ENCODE results near the gene RTP2. TPM values are rescaled to one million over a fixed set of nuclear protein-coding genes. Genes with fewer than 3 reads are reported as not detected.

Gene RTP2
- total RNA-seq, 1 experiment from 2014 or later: not detected

- intact Hi-C loops (cut with micrococcal nuclease): no loop called here
- H3K9me3 Mint-ChIP-seq (ENCODE audit: unreplicated experiment): no peaks in the 10 kb centered on the region
- ChIA-PET CTCF (interaction anchor here (0.6 to 6.6 kb wide), 19 partner anchors 9 to 1413 kb away, joined by 3 to 240 read pairs (median 3); no protein-coding TSS in a partner anchor), POLR2A (interaction anchor here (0.6 to 7.3 kb wide), 23 partner anchors 9 to 1413 kb away, joined by 3 to 234 read pairs (median 6); partner anchors contain the start of genes BCL6 and LPP)
- TF ChIP-seq, protein P1, sequence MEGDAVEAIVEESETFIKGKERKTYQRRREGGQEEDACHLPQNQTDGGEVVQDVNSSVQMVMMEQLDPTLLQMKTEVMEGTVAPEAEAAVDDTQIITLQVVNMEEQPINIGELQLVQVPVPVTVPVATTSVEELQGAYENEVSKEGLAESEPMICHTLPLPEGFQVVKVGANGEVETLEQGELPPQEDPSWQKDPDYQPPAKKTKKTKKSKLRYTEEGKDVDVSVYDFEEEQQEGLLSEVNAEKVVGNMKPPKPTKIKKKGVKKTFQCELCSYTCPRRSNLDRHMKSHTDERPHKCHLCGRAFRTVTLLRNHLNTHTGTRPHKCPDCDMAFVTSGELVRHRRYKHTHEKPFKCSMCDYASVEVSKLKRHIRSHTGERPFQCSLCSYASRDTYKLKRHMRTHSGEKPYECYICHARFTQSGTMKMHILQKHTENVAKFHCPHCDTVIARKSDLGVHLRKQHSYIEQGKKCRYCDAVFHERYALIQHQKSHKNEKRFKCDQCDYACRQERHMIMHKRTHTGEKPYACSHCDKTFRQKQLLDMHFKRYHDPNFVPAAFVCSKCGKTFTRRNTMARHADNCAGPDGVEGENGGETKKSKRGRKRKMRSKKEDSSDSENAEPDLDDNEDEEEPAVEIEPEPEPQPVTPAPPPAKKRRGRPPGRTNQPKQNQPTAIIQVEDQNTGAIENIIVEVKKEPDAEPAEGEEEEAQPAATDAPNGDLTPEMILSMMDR (IDR thresholded peaks at IDR 0.05; ENCODE audit: unreplicated experiment): no peak
- H3K36me3 Mint-ChIP-seq (ENCODE audit: insufficient read depth, unreplicated experiment): peaks cover 72% of the 10 kb centered on the region
- no peak for DNase-seq (ENCODE audit: unreplicated experiment)
- H3K27me3 Mint-ChIP-seq (ENCODE audit: insufficient read depth, unreplicated experiment): no peaks in the 10 kb centered on the region
- H3K4me3 Mint-ChIP-seq (ENCODE audit: unreplicated experiment): peak overlapping the region; percentile 98
- peaks cover 44% of the 10 kb centered on the region for H3K4me1 Mint-ChIP-seq (ENCODE audit: insufficient read depth, unreplicated experiment)
- peak overlapping the region; percentile 100 for H3K27ac Mint-ChIP-seq (ENCODE audit: low read depth, unreplicated experiment)
- TSS peak; percentile 35 for BruUV-seq (replicated peaks)
Observed at GRCh38 chr3:187738071-187738330, 35.6 kb upstream of the RTP2 start.

- Mint-ChIP-seq H3K36me3 (ENCODE audit: insufficient read depth, unreplicated experiment) (peaks cover 77% of the 10 kb centered on the region), H3K4me1 (ENCODE audit: insufficient read depth, unreplicated experiment) (peaks cover 44% of the 10 kb centered on the region), H3K4me3 (ENCODE audit: unreplicated experiment) (peak overlapping the region; percentile 98), H3K9me3 (ENCODE audit: unreplicated experiment) (no peaks in the 10 kb centered on the region), H3K27ac (ENCODE audit: low read depth, unreplicated experiment) (peak overlapping the region; percentile 100), H3K27me3 (ENCODE audit: insufficient read depth, unreplicated experiment) (no peaks in the 10 kb centered on the region)
- intact Hi-C loops (cut with micrococcal nuclease): no loop called here
- CTCF ChIA-PET: interaction anchor here (0.6 to 6.6 kb wide), 13 partner anchors 9 to 1406 kb away, joined by 3 to 240 read pairs (median 3); no protein-coding TSS in a partner anchor
- no TSS peak for BruUV-seq (replicated peaks)
- peak; percentile 65 for DNase-seq (ENCODE audit: unreplicated experiment)
- TF ChIP-seq, protein P1 (IDR thresholded peaks at IDR 0.05; ENCODE audit: unreplicated experiment): no peak
- POLR2A ChIA-PET: interaction anchor here (0.6 to 7.3 kb wide), 18 partner anchors 10 to 1750 kb away, joined by 3 to 234 read pairs (median 6); partner anchors contain the start of genes BCL6 and LPP
Observed at GRCh38 chr3:187737368-187738070, 35.2 kb upstream of the RTP2 start.

DNA sequence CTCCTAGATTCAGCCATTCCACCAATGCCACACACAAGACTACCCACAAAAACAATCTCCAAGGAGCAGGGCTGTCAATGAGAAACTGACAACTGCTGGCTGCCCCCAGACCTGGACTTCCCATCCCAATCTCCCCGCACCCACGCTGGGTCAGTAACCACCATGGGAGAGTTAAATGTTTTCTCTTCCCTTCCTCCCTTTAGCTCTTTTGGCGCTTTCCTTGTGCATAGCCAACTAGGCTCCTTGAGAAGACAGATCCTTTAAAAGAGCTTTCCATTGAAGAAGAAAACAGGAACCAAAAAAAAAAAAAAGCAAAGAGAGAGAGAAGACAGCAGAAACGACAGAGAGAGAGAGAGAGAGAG, 34.6 kb upstream of the RTP2 start:
- peak overlapping the region; percentile 100 for H3K27ac Mint-ChIP-seq (ENCODE audit: low read depth, unreplicated experiment)
- peaks cover 83% of the 10 kb centered on the region for H3K36me3 Mint-ChIP-seq (ENCODE audit: insufficient read depth, unreplicated experiment)
- ChIA-PET CTCF (interaction anchor here (0.7 to 6.6 kb wide), 2 partner anchors 848 to 1217 kb away, joined by 3 to 240 read pairs; no protein-coding TSS in a partner anchor), POLR2A (interaction anchor here (0.7 to 7.3 kb wide), 5 partner anchors 11 to 1750 kb away, joined by 3 to 234 read pairs (median 15); partner anchors contain the start of gene BCL6)
- intact Hi-C loops (cut with micrococcal nuclease): no loop called here
- BruUV-seq (replicated peaks): no TSS peak
- TF ChIP-seq, protein P1 (IDR thresholded peaks at IDR 0.05; ENCODE audit: unreplicated experiment): no peak
- no peak for DNase-seq (ENCODE audit: unreplicated experiment)
- no peaks in the 10 kb centered on the region for H3K9me3 Mint-ChIP-seq (ENCODE audit: unreplicated experiment)
- peak overlapping the region; percentile 98 for H3K4me3 Mint-ChIP-seq (ENCODE audit: unreplicated experiment)
- H3K27me3 Mint-ChIP-seq (ENCODE audit: insufficient read depth, unreplicated experiment): no peaks in the 10 kb centered on the region
- peaks cover 42% of the 10 kb centered on the region for H3K4me1 Mint-ChIP-seq (ENCODE audit: insufficient read depth, unreplicated experiment)

DNA sequence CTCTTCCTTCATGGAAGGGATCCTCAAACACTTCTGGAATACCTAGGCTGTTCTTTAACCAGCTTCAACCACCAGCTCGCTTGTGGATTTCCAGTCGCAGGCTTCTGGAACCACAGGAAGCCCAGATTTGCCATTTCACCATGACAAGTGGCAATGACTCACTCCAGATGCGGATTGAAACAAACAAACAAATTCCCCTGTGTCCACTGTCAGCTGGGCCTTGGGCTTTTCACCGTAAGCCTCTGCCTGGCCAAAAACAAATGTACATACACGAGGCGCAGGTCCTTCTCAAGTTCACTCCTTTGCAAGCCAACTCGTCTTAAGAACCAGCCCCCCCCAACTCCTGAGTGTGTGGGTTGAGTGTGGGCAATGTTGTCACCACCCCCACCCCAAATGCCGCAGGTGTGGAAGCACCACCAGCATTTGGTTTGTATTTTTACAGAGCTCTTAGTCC, 34.1 kb upstream of the RTP2 start:
- Mint-ChIP-seq H3K27me3 (ENCODE audit: insufficient read depth, unreplicated experiment) (no peaks in the 10 kb centered on the region), H3K36me3 (ENCODE audit: insufficient read depth, unreplicated experiment) (peaks cover 86% of the 10 kb centered on the region), H3K4me1 (ENCODE audit: insufficient read depth, unreplicated experiment) (peaks cover 39% of the 10 kb centered on the region), H3K4me3 (ENCODE audit: unreplicated experiment) (peak overlapping the region; percentile 98), H3K27ac (ENCODE audit: low read depth, unreplicated experiment) (no peak overlapping the region), H3K9me3 (ENCODE audit: unreplicated experiment) (no peaks in the 10 kb centered on the region)
- ChIA-PET CTCF (interaction anchor here (0.7 to 6.6 kb wide), 3 partner anchors 441 to 1217 kb away, joined by 3 to 240 read pairs (median 3); no protein-coding TSS in a partner anchor), POLR2A (interaction anchor here (0.7 to 7.3 kb wide), 7 partner anchors 11 to 1751 kb away, joined by 3 to 234 read pairs (median 6); partner anchors contain the start of gene BCL6)
- TF ChIP-seq, protein P1 (IDR thresholded peaks at IDR 0.05; ENCODE audit: unreplicated experiment): no peak
- no TSS peak for BruUV-seq (replicated peaks)
- peak; percentile 62 for DNase-seq (ENCODE audit: unreplicated experiment)
- intact Hi-C loops (cut with micrococcal nuclease): no loop called here
